Measurements from ENCODE around the gene ARAP1. TPM values are rescaled to one million over a fixed set of nuclear protein-coding genes. Genes with fewer than 3 reads are reported as not detected.

Gene ARAP1
- total and polyA plus RNA-seq, 2 of the 8 experiments (the other 6 are each of a cell fraction or from before 2014, with no cell fraction given): 25.7 to 61.6 TPM

DNA sequence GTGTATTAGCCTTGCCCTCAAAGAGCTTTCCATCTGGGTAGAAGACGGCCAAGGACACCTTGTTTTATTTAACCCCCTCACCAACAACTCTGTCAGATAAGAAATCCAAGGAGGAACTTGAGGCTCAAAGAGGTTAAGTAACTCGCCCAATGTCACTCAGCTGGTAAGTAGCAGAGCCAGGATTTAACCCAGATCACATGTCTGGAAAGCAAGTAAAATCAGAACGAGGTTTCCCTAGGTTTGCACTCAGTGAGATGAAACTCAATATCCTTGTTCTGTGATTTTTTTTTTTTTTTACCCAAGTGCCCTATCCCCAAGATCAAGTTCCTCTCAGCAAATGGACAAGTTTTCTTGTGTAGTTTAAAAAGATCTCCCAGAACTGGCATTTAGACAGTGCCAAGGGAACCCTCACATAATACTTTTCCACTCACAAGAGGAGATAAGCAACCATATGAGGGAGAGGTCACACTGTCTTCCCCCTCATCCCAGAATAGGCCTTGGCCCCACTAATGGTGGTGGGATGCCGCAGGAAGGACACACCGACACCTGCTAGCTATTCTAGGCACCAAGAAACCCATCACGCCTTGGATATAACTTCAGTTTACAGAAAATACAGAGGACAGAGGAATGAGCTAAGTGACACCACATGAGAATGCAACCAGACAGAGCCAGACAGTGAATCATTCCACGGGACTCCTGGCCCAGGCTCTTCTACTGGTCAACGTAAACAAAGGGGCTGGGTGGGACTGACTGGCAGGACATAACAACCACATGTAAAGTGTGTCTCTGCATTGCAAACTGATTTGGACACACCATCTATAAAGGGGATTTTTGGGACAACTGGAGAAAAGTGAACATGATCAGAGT, 8.6 kb upstream of the ARAP1 start (continued):
- TF ChIP-seq, protein P1, sequence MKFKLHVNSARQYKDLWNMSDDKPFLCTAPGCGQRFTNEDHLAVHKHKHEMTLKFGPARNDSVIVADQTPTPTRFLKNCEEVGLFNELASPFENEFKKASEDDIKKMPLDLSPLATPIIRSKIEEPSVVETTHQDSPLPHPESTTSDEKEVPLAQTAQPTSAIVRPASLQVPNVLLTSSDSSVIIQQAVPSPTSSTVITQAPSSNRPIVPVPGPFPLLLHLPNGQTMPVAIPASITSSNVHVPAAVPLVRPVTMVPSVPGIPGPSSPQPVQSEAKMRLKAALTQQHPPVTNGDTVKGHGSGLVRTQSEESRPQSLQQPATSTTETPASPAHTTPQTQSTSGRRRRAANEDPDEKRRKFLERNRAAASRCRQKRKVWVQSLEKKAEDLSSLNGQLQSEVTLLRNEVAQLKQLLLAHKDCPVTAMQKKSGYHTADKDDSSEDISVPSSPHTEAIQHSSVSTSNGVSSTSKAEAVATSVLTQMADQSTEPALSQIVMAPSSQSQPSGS (IDR thresholded peaks at IDR 0.05; ENCODE audit: low read length): no peak
- TF ChIP-seq KDM1A (IDR thresholded peaks at IDR 0.05; ENCODE audit: borderline replicate concordance, low read length) (no peak), RBBP5 (IDR thresholded peaks at IDR 0.05; ENCODE audit: borderline replicate concordance, low read depth, low read length) (no peak), TEAD4 (IDR thresholded peaks at IDR 0.05; ENCODE audit: low read depth, low read length) (no peak)

All from H1 (cell line).